ENCODE data around the gene EFNB1. TPM values are rescaled to one million over a fixed set of nuclear protein-coding genes. Genes with fewer than 3 reads are reported as not detected.

EFNB1 gene
- total and polyA plus RNA-seq, 2 of the 4 experiments (the other 2 are of a cell fraction) = 17.9 to 26.8 TPM

GRCh38 chrX:68847172-68847571 is 18.4 kb downstream of the EFNB1 start:
- no peak for DNase-seq
- peaks cover 5% of the 10 kb centered on the region; the same call in 1 of the 2 replicates for H4K20me1 ChIP-seq (ENCODE audit: insufficient read depth, low read length)
- dilution Hi-C loops (cut with HindIII; ENCODE audit: low sequenced_read_pairs, unreplicated experiment) = no loop called here

More at GRCh38 chrX:68847172-68847571, 18.4 kb downstream of the EFNB1 start:
- POLR2A ChIA-PET (ENCODE audit: unreplicated experiment) = no interaction called here
- BruUV-seq (replicated peaks) = no TSS peak
- intact Hi-C loops (cut with micrococcal nuclease) (no loop called here), in situ Hi-C loops (cut with MboI; ENCODE audit: low sequenced_read_pairs) (loop anchor here (25.0 kb wide), 1 partner anchor 190 kb away; no protein-coding TSS in a partner anchor)
- no peak overlapping the region for H2BK120ac ChIP-seq (ENCODE audit: low read depth, low read length)
- no peak overlapping the region for H3K14ac ChIP-seq (replicated peaks; ENCODE audit: low read depth, low read length)
- no peak overlapping the region for H2AK9ac ChIP-seq (replicated peaks; ENCODE audit: low read depth, low read length, poor library complexity)
- H3K4me3 ChIP-seq (ENCODE audit: insufficient read depth, low read depth, low read length) = no peak overlapping the region
- H3K4me2 ChIP-seq (ENCODE audit: low read depth, low read length) = no peak overlapping the region
- H3K56ac ChIP-seq (ENCODE audit: extremely low read depth, insufficient read depth, low read length) = no peak overlapping the region
- H3K9me3 ChIP-seq (ENCODE audit: control insufficient read depth, insufficient read depth, low read length) = no peaks in the 10 kb centered on the region
- H3K4me1 ChIP-seq (ENCODE audit: control insufficient read depth, insufficient read depth, low read length) = peaks cover 9% of the 10 kb centered on the region; the same call in 1 of the 2 replicates
- 0 out of 2 replicates have a peak, but pooled peaks cover 2% of the 10 kb centered on the region for H3K36me3 ChIP-seq (ENCODE audit: control insufficient read depth, insufficient read depth, low read length)
- ATAC-seq (ENCODE audit: low read depth) = no peak
- H3K18ac ChIP-seq (ENCODE audit: low read depth, low read length) = no peak overlapping the region
- no peaks in the 10 kb centered on the region for H3K9me1 ChIP-seq (ENCODE audit: insufficient read depth, low read length)
- no peak overlapping the region for H2AFZ ChIP-seq (replicated peaks; ENCODE audit: low read length, poor library complexity)
- WGBS, 2 experiments (ENCODE audit: extremely low coverage in 2 of 2, insufficient read length in 1 of 2) = no CpG with 5 or more reads among the region's 4 CpGs
- H3K79me1 ChIP-seq (ENCODE audit: low read depth in 1 of 2, low read length in 2 of 2) = no peaks in the 10 kb centered on the region
- peaks cover 18% of the 10 kb centered on the region for H3K27me3 ChIP-seq (ENCODE audit: control insufficient read depth, insufficient read depth, low read length)
- no peak overlapping the region for H2AK5ac ChIP-seq (ENCODE audit: low read depth, low read length)
- H4K5ac ChIP-seq (ENCODE audit: low read depth, low read length) = no peak overlapping the region
- CTCF ChIA-PET = no interaction called here
- H4K8ac ChIP-seq (ENCODE audit: low read depth in 2 of 2, low read length in 2 of 2) = no peak overlapping the region
- H3K23ac ChIP-seq (ENCODE audit: low read depth, low read length) = no peak overlapping the region
- H2BK15ac ChIP-seq (ENCODE audit: low read depth, low read length) = no peak overlapping the region
- TF ChIP-seq RCOR1 (IDR thresholded peaks at IDR 0.05; ENCODE audit: insufficient replicate concordance, low read length) (no peak), RAD21 (IDR thresholded peaks at IDR 0.05; ENCODE audit: low read length) (no peak), POLR2A (IDR thresholded peaks at IDR 0.05; ENCODE audit: low read depth, low read length) (no peak), NFE2L2 (IDR thresholded peaks at IDR 0.05; ENCODE audit: low read depth, low read length) (no peak), RFX5 (IDR thresholded peaks at IDR 0.05; ENCODE audit: low read depth, low read length) (no peak), SMC3 (IDR thresholded peaks at IDR 0.05; ENCODE audit: low read depth, low read length) (no peak), FOS (IDR thresholded peaks at IDR 0.05; ENCODE audit: low read depth, low read length) (no peak), BHLHE40 (IDR thresholded peaks at IDR 0.05; ENCODE audit: low read depth, low read length) (no peak), MAZ (IDR thresholded peaks at IDR 0.05; ENCODE audit: borderline replicate concordance, low read depth, low read length) (no peak), USF2 (IDR thresholded peaks at IDR 0.05; ENCODE audit: low read depth, low read length) (no peak), CEBPB (IDR thresholded peaks at IDR 0.05; ENCODE audit: low read depth, low read length) (no peak), MAFK (IDR thresholded peaks at IDR 0.05; ENCODE audit: low read depth, low read length) (no peak), CHD1 (IDR thresholded peaks at IDR 0.05; ENCODE audit: low read depth, low read length) (no peak), ELK1 (IDR thresholded peaks at IDR 0.05; ENCODE audit: borderline replicate concordance, low read depth, low read length) (no peak), MXI1 (IDR thresholded peaks at IDR 0.05; ENCODE audit: borderline replicate concordance, low read depth, low read length) (no peak), CTCF (conservative IDR thresholded peaks at IDR 0.05; ENCODE audit: low read depth, low read length) (no peak)
- no peak overlapping the region for H2BK20ac ChIP-seq (ENCODE audit: low read depth, low read length)
- H3K4ac ChIP-seq (ENCODE audit: low read depth, low read length) = no peak overlapping the region
- no peak overlapping the region for H3K9ac ChIP-seq (ENCODE audit: low read depth, low read length)
- no peak overlapping the region for H4K91ac ChIP-seq (ENCODE audit: insufficient read depth, low read depth, low read length)
- no peak overlapping the region for H3K27ac ChIP-seq (ENCODE audit: insufficient read depth, low read length)
- H2BK5ac ChIP-seq (ENCODE audit: low read depth, low read length, poor library complexity, severe bottlenecking) = no peak overlapping the region
